ENCODE data around the gene PNMA6A. TPM values are rescaled to one million over a fixed set of nuclear protein-coding genes. Genes with fewer than 3 reads are reported as not detected.

PNMA6A gene
- total RNA-seq, 1 donor from 2014 or later: 1.5 TPM

- TF ChIP-seq CTCF (IDR thresholded peaks at IDR 0.05): no peak
- Mint-ChIP-seq H3K36me3 (ENCODE audit: unreplicated experiment) (no peaks in the 10 kb centered on the region), H3K9me3 (ENCODE audit: unreplicated experiment) (no peaks in the 10 kb centered on the region), H3K27me3 (ENCODE audit: unreplicated experiment) (peaks cover 10% of the 10 kb centered on the region), H3K4me1 (ENCODE audit: unreplicated experiment) (no peaks in the 10 kb centered on the region), H3K27ac (ENCODE audit: unreplicated experiment) (no peak overlapping the region), H3K4me3 (ENCODE audit: unreplicated experiment) (no peak overlapping the region)
- DNase-seq (ENCODE audit: extremely low spot score, unreplicated experiment): no peak
These were observed 12.8 kb upstream of the PNMA6A start for GRCh38 chrX:153059191-153060094.

GRCh38 chrX:153060095-153060445, 12.2 kb upstream of the PNMA6A start:
- Mint-ChIP-seq H3K4me3 (ENCODE audit: unreplicated experiment) (no peak overlapping the region), H3K9me3 (ENCODE audit: unreplicated experiment) (no peaks in the 10 kb centered on the region), H3K27me3 (ENCODE audit: unreplicated experiment) (peaks cover 8% of the 10 kb centered on the region), H3K4me1 (ENCODE audit: unreplicated experiment) (no peaks in the 10 kb centered on the region), H3K36me3 (ENCODE audit: unreplicated experiment) (no peaks in the 10 kb centered on the region), H3K27ac (ENCODE audit: unreplicated experiment) (no peak overlapping the region)
- no peak for DNase-seq (ENCODE audit: extremely low spot score, unreplicated experiment)
- no peak for TF ChIP-seq CTCF (IDR thresholded peaks at IDR 0.05)

GRCh38 chrX:153061732-153062131, 10.5 kb upstream of the PNMA6A start:
- no peak for DNase-seq (ENCODE audit: extremely low spot score, unreplicated experiment)
- Mint-ChIP-seq H3K4me1 (ENCODE audit: unreplicated experiment) (no peaks in the 10 kb centered on the region), H3K9me3 (ENCODE audit: unreplicated experiment) (no peaks in the 10 kb centered on the region), H3K27ac (ENCODE audit: unreplicated experiment) (no peak overlapping the region), H3K27me3 (ENCODE audit: unreplicated experiment) (peaks cover 8% of the 10 kb centered on the region), H3K36me3 (ENCODE audit: unreplicated experiment) (no peaks in the 10 kb centered on the region), H3K4me3 (ENCODE audit: unreplicated experiment) (no peak overlapping the region)
- no peak for TF ChIP-seq CTCF (IDR thresholded peaks at IDR 0.05)

GRCh38 chrX:153063315-153063714, 8.9 kb upstream of the PNMA6A start:
- Mint-ChIP-seq H3K4me1 (ENCODE audit: unreplicated experiment) (no peaks in the 10 kb centered on the region), H3K4me3 (ENCODE audit: unreplicated experiment) (no peak overlapping the region), H3K36me3 (ENCODE audit: unreplicated experiment) (no peaks in the 10 kb centered on the region), H3K27me3 (ENCODE audit: unreplicated experiment) (no peaks in the 10 kb centered on the region), H3K27ac (ENCODE audit: unreplicated experiment) (no peak overlapping the region), H3K9me3 (ENCODE audit: unreplicated experiment) (no peaks in the 10 kb centered on the region)
- no peak for TF ChIP-seq CTCF (IDR thresholded peaks at IDR 0.05)
- DNase-seq (ENCODE audit: extremely low spot score, unreplicated experiment): no peak

GRCh38 chrX:153064061-153064460, 8.2 kb upstream of the PNMA6A start:
- no peak overlapping the region for H3K27ac Mint-ChIP-seq (ENCODE audit: unreplicated experiment)
- H3K36me3 Mint-ChIP-seq (ENCODE audit: unreplicated experiment): no peaks in the 10 kb centered on the region
- H3K4me3 Mint-ChIP-seq (ENCODE audit: unreplicated experiment): no peak overlapping the region
- no peaks in the 10 kb centered on the region for H3K9me3 Mint-ChIP-seq (ENCODE audit: unreplicated experiment)
- TF ChIP-seq CTCF (IDR thresholded peaks at IDR 0.05): no peak
- H3K27me3 Mint-ChIP-seq (ENCODE audit: unreplicated experiment): no peaks in the 10 kb centered on the region
- no peaks in the 10 kb centered on the region for H3K4me1 Mint-ChIP-seq (ENCODE audit: unreplicated experiment)
- no peak for DNase-seq (ENCODE audit: extremely low spot score, unreplicated experiment)
